Measurements from ENCODE around the gene AHRR. TPM values are rescaled to one million over a fixed set of nuclear protein-coding genes. Genes with fewer than 3 reads are reported as not detected.
A peak's percentile ranks its signal among the peaks of the same experiment; 100 is the strongest.

Gene AHRR
- total and polyA plus RNA-seq, 10 of the 15 experiments (the other 5 are each of a cell fraction or from before 2014, with no cell fraction given) = 0.90 to 35.2 (median 19.2) TPM

GRCh38 chr5:322281-322941, 897 bp downstream of the AHRR start (continued):
- TF ChIP-seq HDGF (IDR thresholded peaks at IDR 0.05) (no peak; the same call in 1 of the 2 replicates), YY1 (IDR thresholded peaks at IDR 0.05; ENCODE audit: low read depth, low read length) (no peak; the same call in 1 of the 2 replicates), E4F1 (IDR thresholded peaks at IDR 0.05; ENCODE audit: borderline replicate concordance, partially characterized antibody) (no peak), ZBED1 (IDR thresholded peaks at IDR 0.05; ENCODE audit: borderline replicate concordance) (no peak), ZNF217 (IDR thresholded peaks at IDR 0.05) (0 out of 2 replicates have a peak, but pooled peaks have one; percentile 19), NR2C2 (IDR thresholded peaks at IDR 0.05; ENCODE audit: borderline replicate concordance, control insufficient read depth, insufficient read length, low read depth) (no peak), EGR1 (IDR thresholded peaks at IDR 0.05; ENCODE audit: borderline replicate concordance in 1 of 2, low read depth in 2 of 2, low read length in 2 of 2) (no peak; a peak in 1 of 3 replicates), BCL11A (IDR thresholded peaks at IDR 0.05; ENCODE audit: low read depth, low read length) (no peak), SIX5 (IDR thresholded peaks at IDR 0.05; ENCODE audit: low read depth, low read length, severe bottlenecking) (no peak), IRF5 (IDR thresholded peaks at IDR 0.05; ENCODE audit: borderline replicate concordance) (no peak), ZZZ3 (IDR thresholded peaks at IDR 0.05; ENCODE audit: control insufficient read depth, insufficient read length, low read depth) (no peak), POLR2AphosphoS2 (IDR thresholded peaks at IDR 0.05; ENCODE audit: low read depth, low read length) (no peak), NR2F1 (conservative IDR thresholded peaks at IDR 0.05) (peak; percentile 87), KDM1A (IDR thresholded peaks at IDR 0.05; ENCODE audit: borderline replicate concordance) (no peak), SMC3 (IDR thresholded peaks at IDR 0.05; ENCODE audit: borderline replicate concordance, low read length) (0 out of 2 replicates have a peak, but pooled peaks have one; percentile 2), BCL3 (IDR thresholded peaks at IDR 0.05; ENCODE audit: borderline replicate concordance, insufficient read depth, low read depth, low read length, poor library complexity, severe bottlenecking) (no peak), PML (IDR thresholded peaks at IDR 0.05; ENCODE audit: low read length) (no peak), PBX3 (IDR thresholded peaks at IDR 0.05; ENCODE audit: insufficient replicate concordance, low read depth, low read length) (no peak), JUND (IDR thresholded peaks at IDR 0.05; ENCODE audit: low read depth, low read length) (no peak), SIN3A (IDR thresholded peaks at IDR 0.05; ENCODE audit: low read depth, low read length) (no peak), USF2 (IDR thresholded peaks at IDR 0.05; ENCODE audit: borderline replicate concordance, low read depth, low read length) (no peak), CBX3 (IDR thresholded peaks at IDR 0.05; ENCODE audit: borderline replicate concordance, low read depth) (no peak), IKZF2 (IDR thresholded peaks at IDR 0.05) (peak in 1 of 2 experiments; percentile 34; a peak in 1 of 4 replicates)

Measured in GM12878 (cell line).